ENCODE results near the gene ELANE.

The ELANE gene

GRCh38 chr19:811506-812048 lies 40.5 kb upstream of the ELANE start:
- Histone ChIP-seq H2AFZ (ENCODE audit: low read depth, low read length) (no peak overlapping the region), H3K36me3 (ENCODE audit: insufficient read depth, low read length) (peaks cover 69% of the 10 kb centered on the region), H3K9me3 (ENCODE audit: insufficient read depth, low read length, severe bottlenecking) (no peaks in the 10 kb centered on the region), H3K9ac (ENCODE audit: low read depth, low read length) (no peak overlapping the region), H3K27me3 (ENCODE audit: insufficient read depth, low read length, poor library complexity) (no peaks in the 10 kb centered on the region), H3K4me3 (ENCODE audit: low read depth in 1 of 2, low read length in 2 of 2) (no peak overlapping the region), H3K27ac (ENCODE audit: low read length) (no peak overlapping the region), H4K20me1 (ENCODE audit: insufficient read depth, low read length) (peaks cover 69% of the 10 kb centered on the region), H3K4me1 (ENCODE audit: insufficient read depth, low read length) (no peaks in the 10 kb centered on the region), H3K79me2 (ENCODE audit: insufficient read depth, low read length) (peaks cover 33% of the 10 kb centered on the region), H3K4me2 (ENCODE audit: insufficient read depth, low read length) (no peak overlapping the region)
- ATAC-seq (ENCODE audit: insufficient read depth, low read depth) (no peak), DNase-seq (no peak)
- no peak for TF ChIP-seq CTCF (IDR thresholded peaks at IDR 0.05; ENCODE audit: borderline replicate concordance, extremely low read depth, low read length, poor library complexity, severe bottlenecking)
- no peak for TF ChIP-seq EZH2 (IDR thresholded peaks at IDR 0.05; ENCODE audit: borderline replicate concordance, low read depth, low read length, severe bottlenecking)

- Histone ChIP-seq H3K9ac (ENCODE audit: low read depth, low read length) (no peak overlapping the region), H3K27ac (ENCODE audit: low read length) (no peak overlapping the region), H3K79me2 (ENCODE audit: insufficient read depth, low read length) (peaks cover 26% of the 10 kb centered on the region), H3K36me3 (ENCODE audit: insufficient read depth, low read length) (peaks cover 63% of the 10 kb centered on the region), H3K4me1 (ENCODE audit: insufficient read depth, low read length) (no peaks in the 10 kb centered on the region), H3K27me3 (ENCODE audit: insufficient read depth, low read length, poor library complexity) (no peaks in the 10 kb centered on the region), H4K20me1 (ENCODE audit: insufficient read depth, low read length) (peaks cover 63% of the 10 kb centered on the region), H2AFZ (ENCODE audit: low read depth, low read length) (no peak overlapping the region), H3K4me2 (ENCODE audit: insufficient read depth, low read length) (no peak overlapping the region), H3K4me3 (ENCODE audit: low read depth in 1 of 2, low read length in 2 of 2) (no peak overlapping the region), H3K9me3 (ENCODE audit: insufficient read depth, low read length, severe bottlenecking) (no peaks in the 10 kb centered on the region)
- TF ChIP-seq CTCF (IDR thresholded peaks at IDR 0.05; ENCODE audit: borderline replicate concordance, extremely low read depth, low read length, poor library complexity, severe bottlenecking) (no peak), EZH2 (IDR thresholded peaks at IDR 0.05; ENCODE audit: borderline replicate concordance, low read depth, low read length, severe bottlenecking) (no peak)
- ATAC-seq (ENCODE audit: insufficient read depth, low read depth) (no peak), DNase-seq (no peak)
These were observed 39.9 kb upstream of the ELANE start for GRCh38 chr19:812049-812746.

GRCh38 chr19:812747-813218 lies 39.3 kb upstream of the ELANE start:
- ATAC-seq (ENCODE audit: insufficient read depth, low read depth) (no peak), DNase-seq (no peak)
- Histone ChIP-seq H3K4me3 (ENCODE audit: low read depth in 1 of 2, low read length in 2 of 2) (no peak overlapping the region), H2AFZ (ENCODE audit: low read depth, low read length) (no peak overlapping the region), H4K20me1 (ENCODE audit: insufficient read depth, low read length) (peaks cover 57% of the 10 kb centered on the region), H3K27ac (ENCODE audit: low read length) (no peak overlapping the region), H3K4me1 (ENCODE audit: insufficient read depth, low read length) (no peaks in the 10 kb centered on the region), H3K79me2 (ENCODE audit: insufficient read depth, low read length) (peaks cover 21% of the 10 kb centered on the region), H3K27me3 (ENCODE audit: insufficient read depth, low read length, poor library complexity) (no peaks in the 10 kb centered on the region), H3K36me3 (ENCODE audit: insufficient read depth, low read length) (peaks cover 57% of the 10 kb centered on the region), H3K9ac (ENCODE audit: low read depth, low read length) (no peak overlapping the region), H3K4me2 (ENCODE audit: insufficient read depth, low read length) (no peak overlapping the region), H3K9me3 (ENCODE audit: insufficient read depth, low read length, severe bottlenecking) (no peaks in the 10 kb centered on the region)
- TF ChIP-seq CTCF (IDR thresholded peaks at IDR 0.05; ENCODE audit: borderline replicate concordance, extremely low read depth, low read length, poor library complexity, severe bottlenecking) (no peak), EZH2 (IDR thresholded peaks at IDR 0.05; ENCODE audit: borderline replicate concordance, low read depth, low read length, severe bottlenecking) (no peak)
